NCI-H82 (cell line): ENCODE measurements around the gene LHFPL5.

ENCODE experiments used
- DNase-seq: peaks from one replicate; lab custom pipeline; 2025; lab: John Stamatoyannopoulos, UW

The LHFPL5 gene

GRCh38 chr6:35794536-35795452 is 10.4 kb upstream of the LHFPL5 start:
- no peak for DNase-seq

- DNase-seq: no peak
Observed at GRCh38 chr6:35795453-35796071, 9.6 kb upstream of the LHFPL5 start.

GRCh38 chr6:35796236-35796635 is 8.9 kb upstream of the LHFPL5 start:
- DNase-seq: no peak

- no peak for DNase-seq
Observed at GRCh38 chr6:35797837-35798526, 7.2 kb upstream of the LHFPL5 start.

GRCh38 chr6:35798706-35799105 is 6.4 kb upstream of the LHFPL5 start:
- DNase-seq: no peak

GRCh38 chr6:35801148-35801547 is 4.0 kb upstream of the LHFPL5 start:
- no peak for DNase-seq

GRCh38 chr6:35808688-35809087 is 3.5 kb downstream of the LHFPL5 start:
- no peak for DNase-seq

GRCh38 chr6:35809809-35810208 is 4.7 kb downstream of the LHFPL5 start:
- no peak for DNase-seq

- DNase-seq: no peak
Observed at GRCh38 chr6:35810971-35811698, 6.0 kb downstream of the LHFPL5 start.

- DNase-seq: no peak
Observed at GRCh38 chr6:35811699-35811995, 6.5 kb downstream of the LHFPL5 start.

GRCh38 chr6:35817515-35817914 is 12.4 kb downstream of the LHFPL5 start:
- no peak for DNase-seq

- no peak for DNase-seq
Observed at GRCh38 chr6:35823601-35824000, 18.4 kb downstream of the LHFPL5 start.

- no peak for DNase-seq
Observed at GRCh38 chr6:35824552-35825192, 19.5 kb downstream of the LHFPL5 start.

- DNase-seq: no peak
Observed at GRCh38 chr6:35829306-35829705, 24.2 kb downstream of the LHFPL5 start.

- DNase-seq: no peak
Observed at GRCh38 chr6:35831257-35832007, 26.3 kb downstream of the LHFPL5 start.

GRCh38 chr6:35833536-35833935 is 28.4 kb downstream of the LHFPL5 start:
- DNase-seq: no peak

- DNase-seq: no peak
Observed at GRCh38 chr6:35839019-35839418, 33.9 kb downstream of the LHFPL5 start.

- no peak for DNase-seq
Observed at GRCh38 chr6:35842381-35842780, 37.2 kb downstream of the LHFPL5 start.

- no peak for DNase-seq
Observed at GRCh38 chr6:35844290-35844689, 39.1 kb downstream of the LHFPL5 start.

GRCh38 chr6:35850208-35850607 is 45.1 kb downstream of the LHFPL5 start:
- DNase-seq: no peak

GRCh38 chr6:35852994-35853393 is 47.8 kb downstream of the LHFPL5 start:
- no peak for DNase-seq
